Hepatocyte (in vitro differentiated cells): ENCODE results near the gene OR4N5. TPM values are rescaled to one million over a fixed set of nuclear protein-coding genes. Genes with fewer than 3 reads are reported as not detected.
"Not testable (repeated sequence)": the region's sequence is repeated elsewhere in the genome, so short reads cannot be mapped to it uniquely, and the experiment has no call there.

Experiments used
- DNase-seq: peaks from one replicate; pipeline ENCODE4 v3.0.0-alpha.2; 2016; ENCODE audit warnings: low spot score
- H2AFZ ChIP-seq: fragments of 200-600 bp; sonication (generic); 2 replicates; pipeline ENCODE4 v1.6.0; 2016; ENCODE audit warnings: antibody characterized with exemption, mild to moderate bottlenecking
- H3K27ac ChIP-seq: fragments of 200-600 bp; sonication (generic); 2 replicates; pipeline ENCODE4 v1.5.1; 2016; ENCODE audit warnings: mild to moderate bottlenecking
- H3K27me3 ChIP-seq: fragments of 200-600 bp; sonication (generic); 2 replicates; pipeline ENCODE4 v1.6.1; 2016
- H3K36me3 ChIP-seq: fragments of 200-600 bp; sonication (generic); replicated peaks from 2 replicates; pipeline ENCODE4 v1.5.1; 2016; ENCODE audit warnings: low read depth; ENCODE audit not compliant: insufficient read depth
- H3K4me1 ChIP-seq: fragments of 200-600 bp; sonication (generic); 2 replicates; pipeline ENCODE4 v1.5.1; 2016; ENCODE audit warnings: mild to moderate bottlenecking, moderate library complexity; ENCODE audit not compliant: insufficient read depth
- H3K4me2 ChIP-seq: fragments of 200-600 bp; sonication (generic); 2 replicates; pipeline ENCODE4 v1.6.0; 2016
- H3K4me3 ChIP-seq: fragments of 200-600 bp; sonication (generic); 2 replicates; pipeline ENCODE4 v1.5.1; 2016; ENCODE audit warnings: mild to moderate bottlenecking
- H3K79me2 ChIP-seq: fragments of 200-600 bp; sonication (generic); 2 replicates; pipeline ENCODE4 v1.6.0; 2017; ENCODE audit warnings: mild to moderate bottlenecking
- H3K9me2 ChIP-seq: fragments of 200-600 bp; sonication (generic); replicated peaks from 2 replicates; pipeline ENCODE4 v1.6.0; 2017; ENCODE audit warnings: mild to moderate bottlenecking; ENCODE audit not compliant: insufficient read depth
- H3K9me3 ChIP-seq: fragments of 200-600 bp; sonication (generic); 2 replicates; pipeline ENCODE4 v1.5.1; 2016; ENCODE audit warnings: low read depth, mild to moderate bottlenecking
- H4K20me1 ChIP-seq: fragments of 200-600 bp; sonication (generic); 2 replicates; pipeline ENCODE4 v1.6.0; 2016; ENCODE audit warnings: mild to moderate bottlenecking; ENCODE audit not compliant: insufficient read depth, poor library complexity, severe bottlenecking
- EZH2 ChIP-seq: fragments of 200-600 bp; sonication (generic); IDR thresholded peaks from 2 replicates; pipeline ENCODE4 v1.6.1; 2016; ENCODE audit warnings: antibody characterized with exemption, mild to moderate bottlenecking, borderline replicate concordance
- EZH2phosphoT487 ChIP-seq: fragments of 200-600 bp; sonication (generic); IDR thresholded peaks from one replicate; pipeline ENCODE4 v1.6.1; 2018; ENCODE audit warnings: antibody characterized with exemption, mild to moderate bottlenecking, low read depth, moderate library complexity; ENCODE audit not compliant: unreplicated experiment, severe bottlenecking
- WGBS: methylation state at CpG from one replicate; pipeline ENCODE4 v1.1.6; 2016; ENCODE audit warnings: low lambda C conversion rate; ENCODE audit errors: missing lambda C conversion rate; 5-methylcytosine and 5-hydroxymethylcytosine counted together
- polyA plus RNA-seq: library from polyadenylated mRNA; unstranded; fragments of >200 nt; fragmentation: Nextera tagmentation; extraction: Ambion mirVana; gene quantifications from 2 replicates; pipeline ENCODE4 v1.2.1, GENCODE V29; 2016
- total RNA-seq: library from RNA; depleted of rRNA; stranded (reverse); fragments of >200 nt; gene quantifications from 2 replicates; pipeline ENCODE4 v1.2.3, GENCODE V29; 2014
- TF ChIP-seq, protein P1 (sequence below): fragments of 200-600 bp; sonication (generic); IDR thresholded peaks from 2 replicates; pipeline ENCODE4 v1.5.1; 2016; ENCODE audit warnings: antibody characterized with exemption, mild to moderate bottlenecking; ENCODE audit not compliant: poor library complexity

Gene OR4N5
- total and polyA plus RNA-seq, 2 experiments from 2014 or later: not detected

DNA sequence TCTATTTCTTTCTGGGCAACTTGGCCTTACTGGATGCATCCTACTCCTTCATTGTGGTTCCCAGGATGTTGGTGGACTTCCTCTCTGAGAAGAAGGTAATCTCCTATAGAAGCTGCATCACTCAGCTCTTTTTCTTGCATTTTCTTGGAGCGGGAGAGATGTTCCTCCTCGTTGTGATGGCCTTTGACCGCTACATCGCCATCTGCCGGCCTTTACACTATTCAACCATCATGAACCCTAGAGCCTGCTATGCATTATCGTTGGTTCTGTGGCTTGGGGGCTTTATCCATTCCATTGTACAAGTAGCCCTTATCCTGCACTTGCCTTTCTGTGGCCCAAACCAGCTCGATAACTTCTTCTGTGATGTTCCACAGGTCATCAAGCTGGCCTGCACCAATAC is 5.3 kb downstream of the OR4N5 start:
- DNase-seq: no peak
- Histone ChIP-seq H3K4me2 (no peak overlapping the region), H3K27me3 (no peaks in the 10 kb centered on the region), H2AFZ (no peak overlapping the region), H4K20me1 (no peaks in the 10 kb centered on the region), H3K27ac (no peak overlapping the region), H3K9me3 (peaks cover 9% of the 10 kb centered on the region), H3K9me2 (no peaks in the 10 kb centered on the region), H3K4me1 (no peaks in the 10 kb centered on the region), H3K4me3 (no peak overlapping the region), H3K79me2 (no peaks in the 10 kb centered on the region), H3K36me3 (no peaks in the 10 kb centered on the region)
- no peak for TF ChIP-seq EZH2
- TF ChIP-seq EZH2phosphoT487: no peak
- 42% methylated on average over 7 of the region's 7 CpGs for WGBS

DNA sequence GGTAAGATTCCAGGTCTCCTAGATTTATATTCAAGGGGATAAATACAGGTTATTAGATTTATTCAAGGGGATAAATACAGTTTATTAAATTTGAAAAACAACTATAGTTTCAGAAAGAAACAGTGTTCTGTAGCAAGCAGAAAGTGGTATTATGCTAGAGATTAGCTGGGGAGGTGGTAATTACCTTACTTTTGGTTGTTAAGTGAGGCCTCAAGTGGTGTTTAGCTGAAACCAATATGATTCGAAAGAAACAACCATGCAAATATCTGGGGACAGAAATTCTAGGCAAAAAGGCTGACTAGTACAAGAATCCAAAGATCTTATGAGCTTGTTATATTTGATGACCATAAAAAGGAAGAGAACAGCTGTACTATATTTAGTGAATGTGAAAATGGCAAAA is 6.2 kb downstream of the OR4N5 start:
- Histone ChIP-seq H2AFZ (no peak overlapping the region), H4K20me1 (no peaks in the 10 kb centered on the region), H3K4me1 (no peaks in the 10 kb centered on the region), H3K9me2 (no peaks in the 10 kb centered on the region), H3K27ac (no peak overlapping the region), H3K4me2 (no peak overlapping the region), H3K9me3 (peaks cover 4% of the 10 kb centered on the region), H3K4me3 (no peak overlapping the region), H3K79me2 (no peaks in the 10 kb centered on the region), H3K27me3 (no peaks in the 10 kb centered on the region), H3K36me3 (no peaks in the 10 kb centered on the region)
- WGBS: 50% methylated on average over 1 of the region's 1 CpG
- no peak for TF ChIP-seq EZH2
- TF ChIP-seq, protein P1, sequence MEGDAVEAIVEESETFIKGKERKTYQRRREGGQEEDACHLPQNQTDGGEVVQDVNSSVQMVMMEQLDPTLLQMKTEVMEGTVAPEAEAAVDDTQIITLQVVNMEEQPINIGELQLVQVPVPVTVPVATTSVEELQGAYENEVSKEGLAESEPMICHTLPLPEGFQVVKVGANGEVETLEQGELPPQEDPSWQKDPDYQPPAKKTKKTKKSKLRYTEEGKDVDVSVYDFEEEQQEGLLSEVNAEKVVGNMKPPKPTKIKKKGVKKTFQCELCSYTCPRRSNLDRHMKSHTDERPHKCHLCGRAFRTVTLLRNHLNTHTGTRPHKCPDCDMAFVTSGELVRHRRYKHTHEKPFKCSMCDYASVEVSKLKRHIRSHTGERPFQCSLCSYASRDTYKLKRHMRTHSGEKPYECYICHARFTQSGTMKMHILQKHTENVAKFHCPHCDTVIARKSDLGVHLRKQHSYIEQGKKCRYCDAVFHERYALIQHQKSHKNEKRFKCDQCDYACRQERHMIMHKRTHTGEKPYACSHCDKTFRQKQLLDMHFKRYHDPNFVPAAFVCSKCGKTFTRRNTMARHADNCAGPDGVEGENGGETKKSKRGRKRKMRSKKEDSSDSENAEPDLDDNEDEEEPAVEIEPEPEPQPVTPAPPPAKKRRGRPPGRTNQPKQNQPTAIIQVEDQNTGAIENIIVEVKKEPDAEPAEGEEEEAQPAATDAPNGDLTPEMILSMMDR: no peak
- no peak for TF ChIP-seq EZH2phosphoT487
- DNase-seq: no peak

DNA sequence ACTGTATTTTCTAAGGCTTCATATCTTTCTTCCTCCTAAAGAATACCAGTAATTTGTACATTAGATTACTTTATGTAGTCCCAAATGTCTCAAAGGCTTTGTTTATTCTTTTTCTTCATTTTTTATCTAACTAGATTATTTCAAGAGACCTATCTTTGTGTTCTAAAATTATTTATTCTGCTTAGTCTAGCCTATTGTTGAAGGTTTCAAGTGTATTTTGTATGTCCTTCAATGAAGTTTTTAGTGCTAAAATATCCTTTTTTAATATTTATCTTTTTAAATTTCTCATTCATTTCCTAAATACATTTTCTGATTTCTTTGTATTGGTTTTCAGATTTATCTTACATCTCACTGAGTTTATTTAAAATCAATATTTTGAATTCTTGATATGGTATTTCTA is 25.8 kb downstream of the OR4N5 start:
- H3K9me2 ChIP-seq: no peaks in the 10 kb centered on the region

DNA sequence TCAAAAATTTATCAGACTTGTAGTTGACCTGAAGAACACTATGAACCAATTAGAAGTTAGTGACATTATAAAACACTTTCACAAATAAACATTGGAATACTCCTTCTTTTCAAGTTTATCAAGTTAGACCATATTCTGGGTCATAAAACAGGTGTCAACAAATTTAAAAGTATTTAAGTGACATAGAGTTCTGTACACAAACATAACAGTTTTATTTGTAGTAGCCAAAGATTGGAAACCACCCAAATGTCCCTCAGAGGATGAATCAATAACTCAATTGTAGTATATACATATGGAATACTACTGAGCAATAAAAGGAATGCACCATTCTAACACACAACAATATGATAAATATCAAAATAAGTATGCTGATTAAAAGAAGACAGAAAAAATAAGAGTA is 28.5 kb downstream of the OR4N5 start:
- Histone ChIP-seq H3K4me3 (no peak overlapping the region), H4K20me1 (no peaks in the 10 kb centered on the region), H3K36me3 (no peaks in the 10 kb centered on the region), H3K4me1 (no peaks in the 10 kb centered on the region), H3K9me2 (no peaks in the 10 kb centered on the region), H3K79me2 (no peaks in the 10 kb centered on the region), H2AFZ (no peak overlapping the region), H3K27me3 (no peaks in the 10 kb centered on the region), H3K9me3 (no peaks in the 10 kb centered on the region), H3K27ac (no peak overlapping the region), H3K4me2 (no peak overlapping the region)
- no peak for DNase-seq
- TF ChIP-seq EZH2phosphoT487: no peak
- TF ChIP-seq, protein P1: no peak

More for the DNA sequence above, 25.8 kb downstream of the OR4N5 start:
- no peaks in the 10 kb centered on the region for H3K79me2 ChIP-seq
- no peaks in the 10 kb centered on the region for H3K27me3 ChIP-seq
- no peaks in the 10 kb centered on the region for H3K36me3 ChIP-seq
- TF ChIP-seq EZH2phosphoT487: no peak
- TF ChIP-seq, protein P1: no peak
- no peak for TF ChIP-seq EZH2
- H3K9me3 ChIP-seq: peaks cover 3% of the 10 kb centered on the region
- no peaks in the 10 kb centered on the region for H4K20me1 ChIP-seq
- no peak overlapping the region for H3K27ac ChIP-seq
- DNase-seq: no peak
- H3K4me1 ChIP-seq: no peaks in the 10 kb centered on the region
- H3K4me3 ChIP-seq: no peak overlapping the region
- H2AFZ ChIP-seq: no peak overlapping the region
- H3K4me2 ChIP-seq: no peak overlapping the region

DNA sequence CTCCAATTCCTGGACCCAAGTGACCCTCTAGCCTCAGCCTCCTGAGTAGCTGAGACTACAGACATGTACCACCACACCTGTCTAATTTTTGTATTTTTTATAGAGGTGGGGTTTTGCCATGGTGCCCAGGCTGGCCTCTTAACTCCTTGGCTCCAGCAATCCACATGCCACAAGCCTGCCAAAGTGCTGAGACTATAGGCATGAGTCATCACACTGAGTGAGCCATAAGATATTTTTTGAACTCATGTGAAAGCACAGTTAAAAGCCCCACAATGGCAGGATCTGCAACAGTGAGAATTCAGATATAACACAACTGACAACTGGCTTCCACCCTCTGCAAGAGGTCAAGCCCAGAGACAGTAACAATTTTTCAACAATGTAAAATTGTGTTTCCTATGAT is 31.2 kb downstream of the OR4N5 start:
- not testable (repeated sequence) for H3K9me2 ChIP-seq, H3K4me2 ChIP-seq, H3K9me3 ChIP-seq, DNase-seq, H3K4me3 ChIP-seq, H4K20me1 ChIP-seq, H3K79me2 ChIP-seq, H3K27me3 ChIP-seq, H3K4me1 ChIP-seq, H3K36me3 ChIP-seq, H3K27ac ChIP-seq, H2AFZ ChIP-seq

DNA sequence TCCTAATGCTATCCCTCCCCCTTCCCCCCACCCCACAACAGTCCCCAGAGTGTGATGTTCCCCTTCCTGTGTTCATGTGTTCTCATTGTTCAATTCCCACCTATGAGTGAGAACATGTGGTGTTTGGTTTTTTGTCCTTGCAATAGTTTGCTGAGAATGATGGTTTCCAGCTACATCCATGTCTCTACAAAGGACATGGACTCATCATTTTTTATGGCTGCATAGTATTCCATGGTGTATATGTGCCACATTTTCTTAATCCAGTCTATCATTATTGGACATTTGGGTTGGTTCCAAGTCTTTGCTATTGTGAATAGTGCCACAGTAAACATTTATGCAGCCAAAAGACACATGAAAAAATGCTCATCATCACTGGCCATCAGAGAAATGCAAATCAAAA is 35.6 kb downstream of the OR4N5 start:
- not testable (repeated sequence) for H4K20me1 ChIP-seq, DNase-seq, H3K9me3 ChIP-seq, H3K9me2 ChIP-seq, H3K4me3 ChIP-seq, H3K79me2 ChIP-seq, H3K27ac ChIP-seq, H2AFZ ChIP-seq, H3K4me2 ChIP-seq, H3K36me3 ChIP-seq, H3K27me3 ChIP-seq, H3K4me1 ChIP-seq
